ENCODE data around the gene PHF20. TPM values are rescaled to one million over a fixed set of nuclear protein-coding genes. Genes with fewer than 3 reads are reported as not detected.
"Not testable (repeated sequence)": the region's sequence is repeated elsewhere in the genome, so short reads cannot be mapped to it uniquely, and the experiment has no call there.

The PHF20 gene
- total and polyA plus RNA-seq, 5 donors from 2014 or later, result 87.3 to 159 (median 102) TPM

DNA sequence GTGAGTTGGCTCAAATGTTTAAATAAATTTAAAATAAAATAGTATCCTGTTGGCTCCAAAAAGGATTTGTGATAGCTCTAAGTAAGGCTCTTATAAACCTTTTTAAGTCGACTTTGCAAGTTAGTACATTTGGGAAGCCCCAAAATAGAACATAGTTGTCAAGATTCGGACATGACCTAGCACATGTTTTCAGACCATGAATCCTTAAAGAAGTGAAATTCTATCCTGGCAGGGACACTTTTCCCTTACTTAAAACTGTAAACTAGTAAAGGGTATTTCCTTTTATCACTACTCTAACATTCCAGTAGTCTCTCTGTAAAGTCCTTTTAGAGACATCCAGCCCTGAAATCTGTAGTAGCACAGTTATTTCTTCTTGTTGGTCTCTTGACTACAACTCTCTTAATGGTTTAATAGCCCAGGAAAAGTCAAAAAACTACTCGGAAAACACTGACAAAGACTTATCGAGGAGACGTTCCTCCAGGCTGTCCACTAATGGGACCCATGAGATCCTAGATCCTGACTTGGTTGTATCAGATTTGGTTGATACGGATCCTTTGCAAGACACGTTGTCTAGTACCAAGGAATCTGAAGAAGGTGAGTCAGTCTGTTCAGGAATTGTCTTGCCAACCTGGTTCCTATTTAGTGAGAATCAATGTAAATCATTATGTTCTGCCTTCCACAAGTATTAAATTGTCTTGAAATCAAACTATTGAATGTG lies 98.9 kb downstream of the PHF20 start:
- Mint-ChIP-seq H3K9me3 (no peaks in the 10 kb centered on the region), H3K27me3 (no peaks in the 10 kb centered on the region), H3K4me1 (peaks cover 0 to 8% (median 7%) of the 10 kb centered on the region in 4 donors), H3K4me3 (no peak overlapping the region), H3K36me3 (peaks cover 22% of the 10 kb centered on the region), H3K27ac (peak overlapping the region in 1 of 3 donors; percentile 45)
- peaks cover 37% of the 10 kb centered on the region for H3K36me3 ChIP-seq (ENCODE audit: control insufficient read depth, insufficient read depth, low read length)
- H3K9me3 ChIP-seq (ENCODE audit: control insufficient read depth in 2 of 2, low read length in 2 of 2), result no peaks in the 10 kb centered on the region
- ATAC-seq (ENCODE audit: low read depth in 2 of 2) (no peak), DNase-seq (no peak)
- H3K4me1 ChIP-seq (ENCODE audit: control insufficient read depth, insufficient read depth, low read length, poor library complexity, severe bottlenecking), result no peaks in the 10 kb centered on the region
- H3K27ac ChIP-seq (ENCODE audit: insufficient read depth, low read length, poor library complexity, severe bottlenecking), result no peak overlapping the region
- no peak overlapping the region for H3K4me3 ChIP-seq (ENCODE audit: low read depth, low read length)
- H3K27me3 ChIP-seq (ENCODE audit: control insufficient read depth, insufficient read depth, low read length), result no peaks in the 10 kb centered on the region

DNA sequence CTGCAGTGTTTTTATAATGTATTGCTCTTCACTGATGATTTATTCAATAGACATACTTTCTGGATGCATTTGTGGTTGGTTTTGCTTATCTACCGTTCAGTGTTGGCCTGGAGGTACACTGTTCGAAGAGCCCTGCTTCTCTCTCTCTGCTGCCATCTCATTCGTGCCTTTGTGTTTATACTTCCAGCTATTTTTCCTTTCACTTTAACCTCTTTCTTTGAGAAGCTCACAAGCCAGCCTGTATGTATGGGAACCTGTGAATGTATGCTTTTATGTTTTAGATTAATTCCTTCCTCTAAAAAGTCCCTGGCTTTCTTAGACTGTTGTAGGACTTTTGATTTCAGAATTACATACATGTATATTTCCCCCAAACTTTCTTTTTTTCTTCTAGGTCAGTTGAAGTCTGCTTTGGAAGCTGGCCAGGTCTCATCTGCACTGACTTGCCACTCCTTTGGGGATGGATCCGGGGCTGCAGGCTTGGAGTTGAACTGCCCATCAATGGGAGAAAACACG lies 99.5 kb downstream of the PHF20 start:
- peak overlapping the region in 2 of 3 donors; percentile 44 to 45 for H3K27ac Mint-ChIP-seq
- peaks cover 37% of the 10 kb centered on the region for H3K36me3 ChIP-seq (ENCODE audit: control insufficient read depth, insufficient read depth, low read length)
- H3K36me3 Mint-ChIP-seq, result peaks cover 23% of the 10 kb centered on the region
- no peak for ATAC-seq (ENCODE audit: low read depth in 2 of 2)
- no peaks in the 10 kb centered on the region for H3K9me3 Mint-ChIP-seq
- no peaks in the 10 kb centered on the region for H3K9me3 ChIP-seq (ENCODE audit: control insufficient read depth in 2 of 2, low read length in 2 of 2)
- no peak for DNase-seq
- no peak overlapping the region for H3K4me3 ChIP-seq (ENCODE audit: low read depth, low read length)
- peaks cover 0 to 8% (median 6%) of the 10 kb centered on the region in 4 donors for H3K4me1 Mint-ChIP-seq
- no peaks in the 10 kb centered on the region for H3K4me1 ChIP-seq (ENCODE audit: control insufficient read depth, insufficient read depth, low read length, poor library complexity, severe bottlenecking)
- no peaks in the 10 kb centered on the region for H3K27me3 Mint-ChIP-seq
- H3K4me3 Mint-ChIP-seq, result no peak overlapping the region
- H3K27me3 ChIP-seq (ENCODE audit: control insufficient read depth, insufficient read depth, low read length), result no peaks in the 10 kb centered on the region
- no peak overlapping the region for H3K27ac ChIP-seq (ENCODE audit: insufficient read depth, low read length, poor library complexity, severe bottlenecking)

DNA sequence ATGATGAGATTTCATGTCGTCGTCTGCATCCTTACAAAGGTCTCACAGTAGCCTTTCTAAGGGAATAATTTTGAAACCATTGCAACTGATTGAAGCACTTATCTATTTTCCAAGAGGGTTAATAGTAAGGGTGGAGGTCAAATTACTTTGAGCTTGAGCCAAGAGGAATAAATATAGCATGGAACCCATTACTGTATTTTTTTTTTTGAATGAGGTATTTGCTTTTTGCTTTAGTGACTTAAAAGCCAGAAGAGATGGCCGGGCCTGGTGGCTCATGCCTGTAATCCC lies 104.2 kb downstream of the PHF20 start:
- Mint-ChIP-seq H3K9me3 (no peaks in the 10 kb centered on the region), H3K27me3 (no peaks in the 10 kb centered on the region), H3K36me3 (peaks cover 13% of the 10 kb centered on the region), H3K27ac (peak overlapping the region in 1 of 3 donors; percentile 20), H3K4me3 (no peak overlapping the region), H3K4me1 (peaks cover 8 to 24% (median 14%) of the 10 kb centered on the region in 4 donors)
- peaks cover 28% of the 10 kb centered on the region for H3K36me3 ChIP-seq (ENCODE audit: control insufficient read depth, insufficient read depth, low read length)
- H3K4me1 ChIP-seq (ENCODE audit: control insufficient read depth, insufficient read depth, low read length, poor library complexity, severe bottlenecking), result no peaks in the 10 kb centered on the region
- no peak for DNase-seq
- no peak for ATAC-seq (ENCODE audit: low read depth in 2 of 2)
- no peak overlapping the region for H3K4me3 ChIP-seq (ENCODE audit: low read depth, low read length)
- H3K27me3 ChIP-seq (ENCODE audit: control insufficient read depth, insufficient read depth, low read length), result no peaks in the 10 kb centered on the region
- no peaks in the 10 kb centered on the region for H3K9me3 ChIP-seq (ENCODE audit: control insufficient read depth in 2 of 2, low read length in 2 of 2)
- no peak overlapping the region for H3K27ac ChIP-seq (ENCODE audit: insufficient read depth, low read length, poor library complexity, severe bottlenecking)

DNA sequence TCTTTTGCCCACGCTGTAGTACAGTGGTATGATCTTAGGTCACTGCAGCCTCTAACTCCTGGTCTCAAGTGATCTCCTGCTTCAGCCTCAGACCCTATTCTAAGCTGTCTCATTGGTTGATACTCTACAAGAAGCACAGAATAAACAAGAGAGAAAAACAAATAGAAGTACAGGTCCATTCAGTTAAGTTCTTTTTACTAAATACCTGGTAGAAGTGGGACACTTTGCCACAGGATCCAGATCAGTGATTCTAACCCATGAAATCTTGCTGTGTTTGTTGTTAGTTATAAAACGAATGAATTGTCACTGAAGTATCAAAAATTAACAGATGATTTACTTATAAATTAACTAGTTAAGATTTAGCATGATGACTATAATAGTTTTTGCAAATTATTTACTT lies 105.8 kb downstream of the PHF20 start:
- DNase-seq, result no peak
- Mint-ChIP-seq H3K27ac (no peak overlapping the region), H3K36me3 (peaks cover 11% of the 10 kb centered on the region), H3K27me3 (no peaks in the 10 kb centered on the region), H3K9me3 (no peaks in the 10 kb centered on the region), H3K4me1 (peaks cover 4 to 20% (median 13%) of the 10 kb centered on the region in 4 donors), H3K4me3 (no peak overlapping the region)
- H3K4me3 ChIP-seq (ENCODE audit: low read depth, low read length), result no peak overlapping the region
- H3K27me3 ChIP-seq (ENCODE audit: control insufficient read depth, insufficient read depth, low read length), result no peaks in the 10 kb centered on the region
- H3K27ac ChIP-seq (ENCODE audit: insufficient read depth, low read length, poor library complexity, severe bottlenecking), result no peak overlapping the region
- no peaks in the 10 kb centered on the region for H3K9me3 ChIP-seq (ENCODE audit: control insufficient read depth in 2 of 2, low read length in 2 of 2)
- ATAC-seq (ENCODE audit: low read depth in 2 of 2), result no peak
- H3K4me1 ChIP-seq (ENCODE audit: control insufficient read depth, insufficient read depth, low read length, poor library complexity, severe bottlenecking), result no peaks in the 10 kb centered on the region
- peaks cover 19% of the 10 kb centered on the region for H3K36me3 ChIP-seq (ENCODE audit: control insufficient read depth, insufficient read depth, low read length)

DNA sequence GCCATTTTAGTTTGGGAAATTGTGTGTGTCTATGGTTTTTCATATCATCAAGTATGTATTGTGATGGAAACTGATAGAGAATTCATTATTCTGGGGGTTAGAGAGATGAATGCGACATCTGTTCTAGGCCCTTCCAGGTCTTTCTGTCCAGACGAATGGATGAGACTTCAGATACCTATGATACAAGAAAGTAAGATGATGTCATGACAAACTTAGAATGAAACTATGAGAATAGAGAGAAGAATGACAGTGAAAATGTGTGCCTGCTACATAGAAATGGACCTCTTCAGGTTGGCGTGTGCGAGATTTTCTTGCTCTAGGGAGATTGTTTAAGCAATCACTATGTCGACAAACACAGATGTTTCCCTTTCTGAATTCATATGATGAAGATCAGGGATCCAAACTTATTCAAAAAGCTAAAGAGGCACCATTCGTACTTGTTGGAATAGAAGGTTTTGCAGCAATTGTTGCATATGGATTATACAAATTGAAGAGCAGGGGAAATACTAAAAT lies 106.4 kb downstream of the PHF20 start:
- Mint-ChIP-seq H3K27me3 (no peaks in the 10 kb centered on the region), H3K27ac (no peak overlapping the region), H3K4me3 (no peak overlapping the region), H3K36me3 (peaks cover 8% of the 10 kb centered on the region), H3K9me3 (no peaks in the 10 kb centered on the region), H3K4me1 (peaks cover 4 to 20% (median 12%) of the 10 kb centered on the region in 4 donors)
- H3K4me3 ChIP-seq (ENCODE audit: low read depth, low read length), result no peak overlapping the region
- peaks cover 19% of the 10 kb centered on the region for H3K36me3 ChIP-seq (ENCODE audit: control insufficient read depth, insufficient read depth, low read length)
- DNase-seq (no peak), ATAC-seq (ENCODE audit: low read depth in 2 of 2) (no peak)
- H3K9me3 ChIP-seq (ENCODE audit: control insufficient read depth in 2 of 2, low read length in 2 of 2), result no peaks in the 10 kb centered on the region
- H3K4me1 ChIP-seq (ENCODE audit: control insufficient read depth, insufficient read depth, low read length, poor library complexity, severe bottlenecking), result no peaks in the 10 kb centered on the region
- no peak overlapping the region for H3K27ac ChIP-seq (ENCODE audit: insufficient read depth, low read length, poor library complexity, severe bottlenecking)
- H3K27me3 ChIP-seq (ENCODE audit: control insufficient read depth, insufficient read depth, low read length), result no peaks in the 10 kb centered on the region

DNA sequence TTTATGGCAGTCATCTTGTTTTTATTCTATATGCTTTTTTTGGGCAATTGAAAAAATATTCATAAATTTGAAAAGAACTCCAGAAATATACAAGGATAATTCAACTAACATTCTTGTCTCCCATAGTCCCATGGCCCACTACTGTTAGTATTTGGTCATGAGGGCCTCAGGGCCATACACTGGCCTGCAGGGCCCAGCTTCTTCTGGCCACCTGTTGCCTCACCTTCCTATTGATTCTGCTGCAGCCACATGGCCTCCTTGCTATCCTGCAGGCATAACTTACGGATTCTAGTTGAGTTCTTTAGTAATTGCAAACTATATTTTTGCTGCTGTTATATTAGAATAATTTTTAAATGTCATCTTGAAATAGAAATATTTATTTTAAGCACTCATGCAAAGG lies 109.9 kb downstream of the PHF20 start:
- no peaks in the 10 kb centered on the region for H3K27me3 ChIP-seq (ENCODE audit: control insufficient read depth, insufficient read depth, low read length)
- H3K9me3 ChIP-seq (ENCODE audit: control insufficient read depth in 2 of 2, low read length in 2 of 2), result no peaks in the 10 kb centered on the region
- peaks cover 9% of the 10 kb centered on the region for H3K36me3 Mint-ChIP-seq
- H3K9me3 Mint-ChIP-seq, result no peaks in the 10 kb centered on the region
- ATAC-seq (ENCODE audit: low read depth in 2 of 2) (no peak), DNase-seq (no peak)
- no peak overlapping the region for H3K27ac Mint-ChIP-seq
- H3K27ac ChIP-seq (ENCODE audit: insufficient read depth, low read length, poor library complexity, severe bottlenecking), result no peak overlapping the region
- H3K36me3 ChIP-seq (ENCODE audit: control insufficient read depth, insufficient read depth, low read length), result peaks cover 9% of the 10 kb centered on the region
- no peak overlapping the region for H3K4me3 Mint-ChIP-seq
- H3K4me3 ChIP-seq (ENCODE audit: low read depth, low read length), result no peak overlapping the region
- no peaks in the 10 kb centered on the region for H3K4me1 ChIP-seq (ENCODE audit: control insufficient read depth, insufficient read depth, low read length, poor library complexity, severe bottlenecking)
- H3K4me1 Mint-ChIP-seq, result peaks cover 11 to 27% (median 17%) of the 10 kb centered on the region in 4 donors
- H3K27me3 Mint-ChIP-seq, result no peaks in the 10 kb centered on the region

DNA sequence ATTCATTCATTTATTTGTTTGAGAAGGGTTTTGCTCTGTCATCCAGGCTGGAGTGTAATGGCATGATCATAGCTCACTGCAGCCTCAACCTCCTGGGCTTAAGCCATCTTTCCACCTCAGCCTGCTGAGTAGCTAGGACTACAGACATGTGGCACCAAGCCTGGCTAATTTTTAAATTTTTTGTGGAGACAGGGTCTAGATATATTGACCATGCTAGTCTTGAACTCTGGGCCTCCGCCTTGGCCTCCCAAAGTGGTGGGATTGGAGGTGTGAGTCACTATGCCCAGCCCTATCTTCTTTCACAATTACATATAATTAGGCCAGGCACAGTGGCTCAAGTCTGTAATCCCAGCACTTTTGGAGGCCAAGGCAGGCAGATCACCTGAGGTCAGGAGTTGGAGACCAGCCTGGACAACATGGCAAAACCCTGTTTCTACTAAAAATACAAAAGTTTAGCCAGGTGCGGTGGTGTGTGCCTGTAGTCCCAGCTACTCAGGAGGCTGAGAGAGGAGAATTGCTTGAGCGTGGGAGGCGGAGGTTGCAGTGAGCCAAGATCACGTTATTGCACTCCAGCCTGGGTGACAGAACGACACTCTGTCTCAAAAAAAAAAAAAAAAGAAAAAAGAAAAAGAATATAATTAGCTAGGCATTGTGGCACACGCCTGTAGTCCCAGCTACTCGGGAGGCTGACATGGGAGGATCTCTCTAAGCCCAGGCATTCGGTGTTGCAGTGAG lies 110.8 kb downstream of the PHF20 start:
- Mint-ChIP-seq H3K27ac (peak overlapping the region in 1 of 3 donors; percentile 60), H3K4me1 (peaks cover 11 to 25% (median 16%) of the 10 kb centered on the region in 4 donors)
- H3K4me3 ChIP-seq (ENCODE audit: low read depth, low read length); H3K4me1 ChIP-seq (ENCODE audit: control insufficient read depth, insufficient read depth, low read length, poor library complexity, severe bottlenecking); DNase-seq; H3K4me3 Mint-ChIP-seq; H3K9me3 Mint-ChIP-seq; H3K27me3 Mint-ChIP-seq; H3K36me3 Mint-ChIP-seq; ATAC-seq (ENCODE audit: low read depth in 2 of 2); H3K27ac ChIP-seq (ENCODE audit: insufficient read depth, low read length, poor library complexity, severe bottlenecking); H3K27me3 ChIP-seq (ENCODE audit: control insufficient read depth, insufficient read depth, low read length); H3K9me3 ChIP-seq (ENCODE audit: control insufficient read depth in 2 of 2, low read length in 2 of 2): not testable (repeated sequence)
- peaks cover 12% of the 10 kb centered on the region for H3K36me3 ChIP-seq (ENCODE audit: control insufficient read depth, insufficient read depth, low read length)
